K562 (cell line): ENCODE measurements around the gene ATAD3B. TPM values are rescaled to one million over a fixed set of nuclear protein-coding genes. Genes with fewer than 3 reads are reported as not detected.

Experiments used
- ATAC-seq: fragments of 200-7000 bp; cut with Tn5 transposase; 3 replicates; pipeline ENCODE4 v1.9.1; 2020; ENCODE audit warnings: moderate library complexity
- BruUV-seq: library from RNA; stranded (reverse); fragments of 400-500 nt; replicated peaks from 2 replicates; lab custom pipeline; 2021; lab: Mats Ljungman, UMichigan
- CTCF ChIA-PET: fragments of 300-600 bp; formaldehyde crosslinking; extraction: SDS; loops from one replicate; lab custom pipeline; 2021; ENCODE audit warnings: low intra/inter-chr PET ratio; lab: Yijun Ruan, JAX
- POLR2A ChIA-PET: fragments of 300-600, 350-650 bp; sonication (Branson Sonifier 250); formaldehyde crosslinking; extraction: SDS; loops from one replicate; lab custom pipeline; 2021; ENCODE audit warnings: antibody characterized with exemption, inconsistent platforms; lab: Yijun Ruan, JAX
- DNase-seq, 4 experiments: peaks; one replicate each; pipeline versions ENCODE4 v3.0.0 to v3.0.0-alpha.2; 2011 to 2018; ENCODE audit warnings: low spot score in 3 of 4, mixed read lengths in 3 of 4; ENCODE audit errors: extremely low read depth in 1 of 4
- FAIRE-seq: peaks from 2 replicates; lab custom pipeline; 2011; peaks lifted over from hg19 to GRCh38; lab: Jason Lieb, UNC
- H2AFZ ChIP-seq: 2 replicates; pipeline ENCODE4 v1.6.0; 2011; ENCODE audit warnings: low read depth, low read length, control low read depth, inconsistent platforms
- H3K27ac ChIP-seq: fragments of 200-600 bp; 3 replicates; pipeline ENCODE4 v1.8.0; 2011; ENCODE audit warnings: low read depth, mild to moderate bottlenecking, control low read depth, inconsistent platforms, low read length, moderate library complexity, mixed read lengths; ENCODE audit errors: extremely low read depth
- H3K27me3 ChIP-seq, 2 experiments: fragments of 300-600 bp in 1 of 2; 2 replicates in 1 of 2; 3 replicates in 1 of 2; pipeline versions ENCODE4 v1.6.0 to v1.8.0; 2011; ENCODE audit warnings: inconsistent platforms in 2 of 2, low read length in 2 of 2, mild to moderate bottlenecking in 1 of 2, mixed read lengths in 1 of 2, moderate library complexity in 1 of 2; ENCODE audit not compliant: control insufficient read depth in 2 of 2, insufficient read depth in 2 of 2
- H3K36me3 ChIP-seq: fragments of 300-600 bp; 3 replicates; pipeline ENCODE4 v1.8.0; 2011; ENCODE audit warnings: mild to moderate bottlenecking, low read length, inconsistent platforms; ENCODE audit not compliant: control insufficient read depth, insufficient read depth
- H3K4me1 ChIP-seq, 2 experiments: fragments of 200-600 bp in 1 of 2; replicated peaks in 1 of 2; 2 replicates in 1 of 2; 3 replicates in 1 of 2; pipeline versions ENCODE4 v1.5.1 to v1.8.0; 2011; ENCODE audit warnings: inconsistent platforms in 2 of 2, low read length in 2 of 2, mild to moderate bottlenecking in 1 of 2, mixed read lengths in 1 of 2, moderate library complexity in 1 of 2; ENCODE audit not compliant: control insufficient read depth in 2 of 2, insufficient read depth in 2 of 2
- H3K4me2 ChIP-seq: 2 replicates; pipeline ENCODE4 v1.6.1; 2011; ENCODE audit warnings: low read length, control low read depth, inconsistent platforms, mixed read lengths; ENCODE audit not compliant: insufficient read depth
- H3K4me3 ChIP-seq: fragments of 200-600 bp; sonication (generic), shearing (Covaris generic); 2 replicates; pipeline ENCODE4 v1.5.1; 2016; ENCODE audit warnings: control low read depth, inconsistent platforms
- H3K79me2 ChIP-seq: fragments of 200-600 bp; 3 replicates; pipeline ENCODE4 v1.8.0; 2011; ENCODE audit warnings: low read length, inconsistent platforms; ENCODE audit not compliant: control insufficient read depth, insufficient read depth
- H3K9ac ChIP-seq, 2 experiments: 2 replicates each; pipeline versions ENCODE4 v1.6.0 to v1.6.1; 2011; ENCODE audit warnings: low read depth in 2 of 2, low read length in 2 of 2, control low read depth in 1 of 2, inconsistent platforms in 1 of 2, mild to moderate bottlenecking in 1 of 2, mixed read lengths in 1 of 2; ENCODE audit not compliant: insufficient read depth in 1 of 2
- H3K9me1 ChIP-seq: one replicate; pipeline ENCODE4 v1.6.0; 2011; ENCODE audit warnings: inconsistent platforms, mild to moderate bottlenecking, low read length, moderate library complexity; ENCODE audit not compliant: control insufficient read depth, insufficient read depth
- H3K9me3 ChIP-seq: replicated peaks from 2 replicates; pipeline ENCODE4 v1.5.1; 2011; ENCODE audit warnings: low read depth, low read length, inconsistent platforms; ENCODE audit not compliant: control insufficient read depth, insufficient read depth
- H4K20me1 ChIP-seq: replicated peaks from 2 replicates; pipeline ENCODE4 v1.6.1; 2011; ENCODE audit warnings: low read length, inconsistent platforms, mixed read lengths; ENCODE audit not compliant: control insufficient read depth, insufficient read depth
- CBX3 ChIP-seq, 2 experiments: IDR thresholded peaks; 1 replicate in 1 of 2; 2 replicates in 1 of 2; pipeline ENCODE4 v1.6.1; 2012; ENCODE audit warnings: inconsistent platforms in 2 of 2, low read length in 2 of 2, borderline replicate concordance in 1 of 2, control low read depth in 1 of 2
- CHD2 ChIP-seq: IDR thresholded peaks from 2 replicates; pipeline ENCODE4 v1.6.1; 2011; ENCODE audit warnings: low read depth, low read length
- CREM ChIP-seq: IDR thresholded peaks from 2 replicates; pipeline ENCODE4 v1.6.1; 2014; ENCODE audit warnings: antibody characterized with exemption, low read depth
- EWSR1 ChIP-seq: fragments of 450-650 bp; IDR thresholded peaks from 2 replicates; pipeline ENCODE4 v1.6.1; 2018; ENCODE audit warnings: borderline replicate concordance, mild to moderate bottlenecking, low read depth, moderate library complexity; ENCODE audit not compliant: partially characterized antibody
- HDGF ChIP-seq: fragments of 450-650 bp; IDR thresholded peaks from 2 replicates; pipeline ENCODE4 v1.6.1; 2016
- MAFF ChIP-seq: IDR thresholded peaks from 2 replicates; pipeline ENCODE4 v1.6.1; 2012; ENCODE audit warnings: low read length, improper control_type of control experiment
- MEIS2 ChIP-seq: fragments of 450-650 bp; IDR thresholded peaks from 2 replicates; pipeline ENCODE4 v1.6.1; 2014; ENCODE audit warnings: mild to moderate bottlenecking; ENCODE audit not compliant: partially characterized antibody
- NFRKB ChIP-seq: fragments of 450-650 bp; IDR thresholded peaks from 2 replicates; pipeline ENCODE4 v1.6.1; 2016; ENCODE audit warnings: low read depth
- RBM14 ChIP-seq: fragments of 200-400 bp; formaldehyde crosslinking; IDR thresholded peaks from 2 replicates; pipeline ENCODE4 v1.6.1; 2018; ENCODE audit warnings: low read depth, mild to moderate bottlenecking, low read length, moderate library complexity, borderline replicate concordance; ENCODE audit not compliant: insufficient read depth
- SMAD1 ChIP-seq: fragments of 150-350 bp; IDR thresholded peaks from 2 replicates; pipeline ENCODE4 v1.6.1; 2014; ENCODE audit warnings: low read length, low read depth; ENCODE audit not compliant: partially characterized antibody
- SNIP1 ChIP-seq: fragments of 450-650 bp; IDR thresholded peaks from 2 replicates; pipeline ENCODE4 v1.7.1; 2017; ENCODE audit warnings: low read depth, mild to moderate bottlenecking
- ZNF143 ChIP-seq: sonication (generic); formaldehyde crosslinking; IDR thresholded peaks from 2 replicates; pipeline ENCODE4 v1.9.0; 2022; ENCODE audit warnings: mild to moderate bottlenecking, missing genetic modification reagents
- ZNF232 ChIP-seq: sonication (generic); formaldehyde crosslinking; IDR thresholded peaks from 2 replicates; pipeline ENCODE4 v1.8.0; 2022; ENCODE audit warnings: mild to moderate bottlenecking, missing genetic modification reagents
- WGBS: fragments of 100-300 bp; shearing (Covaris generic); methylation state at CpG from one replicate; pipeline ENCODE4 v1.1.6; 2016; ENCODE audit warnings: low coverage, mixed read lengths; ENCODE audit not compliant: insufficient coverage; ENCODE audit errors: missing lambda C conversion rate; 5-methylcytosine and 5-hydroxymethylcytosine counted together
- in situ Hi-C: fragments of 300-500 bp; cut with MboI; formaldehyde crosslinking; loops from 4 replicates; pipeline ENCODE4 v1.15.0; 2018; ENCODE audit warnings: inconsistent platforms, mixed read lengths
- intact Hi-C: fragments of 100-400 bp; cut with micrococcal nuclease; formaldehyde crosslinking; loops from 2 replicates; pipeline ENCODE4 v1.14.2; 2022
- polyA plus RNA-seq, 8 experiments: library from polyadenylated mRNA; depleted of rRNA in 4 of 8; stranded (reverse) in 5 of 8; unstranded in 3 of 8; fragments of >200 nt; fragmentation: Nextera tagmentation in 2 of 8; fragmentation: Illumina TruSeq in 1 of 8; extraction: Ambion mirVana in 2 of 8; extraction: Trizol in 1 of 8; gene quantifications; 2 replicates each; pipeline versions ENCODE4 v1.2.1 to v1.2.3, GENCODE V29; 2011 to 2014; ENCODE audit warnings: inconsistent platforms in 1 of 8, missing spikeins in 1 of 8
- total RNA-seq, 7 experiments: library from RNA; depleted of rRNA in 6 of 7; stranded (reverse); fragments of >200 nt in 6 of 7; fragmentation: Illumina TruSeq in 2 of 7; extraction: Trizol in 2 of 7; gene quantifications; 2 replicates each; pipeline versions ENCODE4 v1.2.1 to v1.2.3, GENCODE V29; 2011 to 2021; ENCODE audit warnings: low replicate concordance in 1 of 7

Gene ATAD3B
- total and polyA plus RNA-seq, 9 of the 15 experiments (the other 6 are each of a cell fraction or from before 2014, with no cell fraction given), result 0.07 to 113 (median 27.7) TPM

- no peak for TF ChIP-seq CHD2
- TF ChIP-seq SMAD1, result no peak
- no peak for TF ChIP-seq RBM14
- TF ChIP-seq CBX3 (IDR thresholded peaks at IDR 0.05; ENCODE audit: borderline replicate concordance in 1 of 2, low read length in 2 of 2), result no peak
- TF ChIP-seq HDGF, result no peak
- TF ChIP-seq, all 486 proteins: peak for 0
Measured at GRCh38 chr1:1538334-1538733, 66.8 kb downstream of the ATAD3B start (continued).

GRCh38 chr1:1538989-1539309 lies 67.4 kb downstream of the ATAD3B start:
- in situ Hi-C loops, result no loop called here
- ATAC-seq (no peak), DNase-seq (no peak), FAIRE-seq (no peak)
- Histone ChIP-seq H3K9me3 (no peaks in the 10 kb centered on the region; the same call in 1 of the 2 replicates), H3K27ac (no peak overlapping the region), H3K4me2 (no peak overlapping the region), H3K4me3 (no peak overlapping the region), H3K4me1 (peaks cover 0 to 57% of the 10 kb centered on the region in 2 experiments; a peak in 2 of 5 replicates), H2AFZ (no peak overlapping the region), H4K20me1 (no peaks in the 10 kb centered on the region), H3K79me2 (no peaks in the 10 kb centered on the region), H3K36me3 (peaks cover 56% of the 10 kb centered on the region), H3K9me1 (no peaks in the 10 kb centered on the region), H3K27me3 (no peaks in the 10 kb centered on the region), H3K9ac (no peak overlapping the region)
- BruUV-seq, result no TSS peak
- WGBS, result 97% methylated on average over 18 of the region's 18 CpGs
- no peak for TF ChIP-seq MAFF
- TF ChIP-seq ZNF143 (CRISPR knock-in tag), result no peak
- TF ChIP-seq EWSR1, result no peak
- TF ChIP-seq SNIP1, result no peak
- no peak for TF ChIP-seq MEIS2
- no peak for TF ChIP-seq CREM
- no peak for TF ChIP-seq NFRKB
- no peak for TF ChIP-seq ZNF232 (CRISPR knock-in tag)
- intact Hi-C loops, result no loop called here
- CTCF ChIA-PET, result no interaction called here
- POLR2A ChIA-PET, result no interaction called here
